Measurements from ENCODE around the gene URAD. TPM values are rescaled to one million over a fixed set of nuclear protein-coding genes. Genes with fewer than 3 reads are reported as not detected.
"Not testable (repeated sequence)": the region's sequence is repeated elsewhere in the genome, so short reads cannot be mapped to it uniquely, and the experiment has no call there.

URAD gene
- total RNA-seq, 1 donor from 2014 or later = not detected

DNA sequence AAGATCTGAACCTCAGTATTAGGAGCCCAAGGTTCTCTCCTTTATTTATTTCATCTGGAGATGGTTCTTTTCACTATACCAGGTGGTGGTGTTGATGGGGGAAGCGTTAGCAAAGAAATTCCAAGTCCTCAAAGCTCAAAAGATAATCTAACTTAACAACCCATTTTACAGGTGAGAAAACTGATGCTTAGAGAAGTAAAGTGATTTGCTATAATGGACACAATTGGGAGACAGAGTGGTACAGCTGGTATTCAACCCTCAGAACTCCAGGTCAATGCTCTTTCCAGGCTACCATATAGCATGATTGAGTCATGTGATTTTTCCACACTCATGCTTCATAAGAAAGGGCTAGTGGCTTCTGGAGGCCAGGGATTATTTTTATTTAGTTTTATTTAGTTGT lies 25.0 kb upstream of the URAD start:
- H3K36me3 Mint-ChIP-seq (ENCODE audit: low read depth) = no peaks in the 10 kb centered on the region
- no peak for DNase-seq (ENCODE audit: low spot score)
- no peaks in the 10 kb centered on the region for H3K9me3 Mint-ChIP-seq
- peaks cover 2% of the 10 kb centered on the region for H3K4me1 Mint-ChIP-seq (ENCODE audit: low read depth)
- peaks cover 8% of the 10 kb centered on the region for H3K27me3 Mint-ChIP-seq (ENCODE audit: low read depth)
- intact Hi-C loops (cut with micrococcal nuclease) = no loop called here
- H3K27ac Mint-ChIP-seq = no peak overlapping the region
- no peak overlapping the region for H3K4me3 Mint-ChIP-seq (ENCODE audit: low read depth)

DNA sequence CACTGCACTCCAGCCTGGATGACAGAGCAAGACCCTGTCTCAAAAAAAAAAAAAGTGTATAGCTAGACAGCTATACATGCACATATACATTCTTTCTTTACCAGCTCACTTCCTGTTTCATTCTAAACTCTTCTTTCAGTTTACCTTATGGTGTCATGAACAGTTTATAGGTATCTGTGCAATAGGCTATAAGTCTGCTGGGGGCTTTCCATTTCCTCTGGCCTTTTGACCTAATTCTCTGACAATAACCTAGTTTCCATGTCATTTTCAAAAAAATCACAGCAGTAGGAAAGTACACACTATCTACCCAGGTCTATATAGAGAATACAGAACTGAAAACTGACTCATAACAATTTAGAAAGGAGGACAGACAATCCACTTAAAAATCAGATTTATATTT lies 24.4 kb upstream of the URAD start:
- Mint-ChIP-seq H3K27me3 (ENCODE audit: low read depth) (peaks cover 8% of the 10 kb centered on the region), H3K36me3 (ENCODE audit: low read depth) (no peaks in the 10 kb centered on the region), H3K27ac (no peak overlapping the region), H3K4me1 (ENCODE audit: low read depth) (peaks cover 2% of the 10 kb centered on the region), H3K9me3 (no peaks in the 10 kb centered on the region), H3K4me3 (ENCODE audit: low read depth) (no peak overlapping the region)
- intact Hi-C loops (cut with micrococcal nuclease) = no loop called here
- no peak for DNase-seq (ENCODE audit: low spot score)

DNA sequence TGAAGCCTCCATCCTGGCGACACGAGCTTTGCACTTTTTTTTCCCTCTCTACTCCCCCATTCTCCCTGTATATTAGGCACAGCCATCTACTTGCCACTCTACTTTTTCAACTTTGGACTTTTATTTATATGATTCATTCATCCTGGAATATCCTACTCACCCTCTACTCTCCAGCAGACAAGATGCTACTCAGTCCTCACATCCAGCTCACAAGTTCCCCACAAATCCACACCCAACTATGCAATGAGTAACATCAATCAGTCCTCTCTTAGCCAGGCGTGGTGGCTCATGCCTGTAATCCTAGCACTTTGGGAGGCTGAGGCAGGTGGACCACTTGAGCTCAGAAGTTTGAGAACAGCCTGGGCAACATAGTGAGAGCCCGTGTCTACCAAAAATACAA lies 23.9 kb upstream of the URAD start:
- intact Hi-C loops (cut with micrococcal nuclease) = no loop called here
- Mint-ChIP-seq H3K9me3 (no peaks in the 10 kb centered on the region), H3K27me3 (ENCODE audit: low read depth) (peaks cover 8% of the 10 kb centered on the region), H3K4me3 (ENCODE audit: low read depth) (no peak overlapping the region), H3K36me3 (ENCODE audit: low read depth) (no peaks in the 10 kb centered on the region), H3K27ac (no peak overlapping the region), H3K4me1 (ENCODE audit: low read depth) (peaks cover 2% of the 10 kb centered on the region)
- DNase-seq (ENCODE audit: low spot score) = no peak

DNA sequence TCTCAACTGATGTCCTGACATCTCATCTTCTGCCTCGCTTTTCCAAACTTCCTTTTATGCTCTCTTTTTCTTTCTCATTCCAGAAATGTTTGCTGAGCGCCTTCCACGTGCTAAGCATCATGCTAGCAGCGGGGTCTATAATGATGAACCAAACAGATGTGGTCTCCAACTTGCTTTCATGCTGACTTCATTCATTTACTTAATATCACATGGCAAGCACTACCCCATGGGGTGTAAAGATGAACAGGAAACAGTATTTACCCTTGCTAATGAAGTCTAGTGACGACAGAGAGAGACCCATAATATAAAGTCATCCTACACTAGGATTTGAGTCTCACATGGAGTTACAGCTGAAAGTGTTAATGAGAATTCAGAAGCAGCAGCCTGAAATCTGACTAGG lies 21.6 kb upstream of the URAD start:
- Mint-ChIP-seq H3K4me3 (ENCODE audit: low read depth) (no peak overlapping the region), H3K4me1 (ENCODE audit: low read depth) (peaks cover 2% of the 10 kb centered on the region), H3K9me3 (no peaks in the 10 kb centered on the region), H3K27me3 (ENCODE audit: low read depth) (peaks cover 6% of the 10 kb centered on the region), H3K27ac (no peak overlapping the region), H3K36me3 (ENCODE audit: low read depth) (no peaks in the 10 kb centered on the region)
- intact Hi-C loops (cut with micrococcal nuclease) = no loop called here
- no peak for DNase-seq (ENCODE audit: low spot score)

DNA sequence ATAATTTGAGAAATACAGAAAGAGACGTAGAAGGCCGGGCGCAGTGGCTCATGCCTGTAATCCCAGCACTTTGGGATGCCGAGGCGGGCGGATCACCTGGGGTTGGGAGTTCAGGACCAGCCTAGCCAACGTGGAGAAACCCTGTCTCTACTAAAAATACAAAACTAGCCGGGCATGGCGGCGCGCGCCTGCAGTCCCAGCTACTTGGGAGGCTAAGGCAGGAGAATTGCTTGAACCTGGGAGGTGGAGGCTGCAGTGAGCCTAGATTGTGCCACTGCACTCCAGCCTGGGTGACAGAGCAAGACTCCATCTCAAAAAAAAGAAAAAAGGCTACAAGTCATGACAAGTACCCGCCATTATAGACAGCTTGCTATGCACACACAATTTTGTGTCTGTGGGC lies 16.5 kb upstream of the URAD start:
- H3K9me3 Mint-ChIP-seq; H3K27ac Mint-ChIP-seq; DNase-seq (ENCODE audit: low spot score); intact Hi-C loops (cut with micrococcal nuclease); H3K27me3 Mint-ChIP-seq (ENCODE audit: low read depth); H3K4me1 Mint-ChIP-seq (ENCODE audit: low read depth); H3K36me3 Mint-ChIP-seq (ENCODE audit: low read depth); H3K4me3 Mint-ChIP-seq (ENCODE audit: low read depth): not testable (repeated sequence)

DNA sequence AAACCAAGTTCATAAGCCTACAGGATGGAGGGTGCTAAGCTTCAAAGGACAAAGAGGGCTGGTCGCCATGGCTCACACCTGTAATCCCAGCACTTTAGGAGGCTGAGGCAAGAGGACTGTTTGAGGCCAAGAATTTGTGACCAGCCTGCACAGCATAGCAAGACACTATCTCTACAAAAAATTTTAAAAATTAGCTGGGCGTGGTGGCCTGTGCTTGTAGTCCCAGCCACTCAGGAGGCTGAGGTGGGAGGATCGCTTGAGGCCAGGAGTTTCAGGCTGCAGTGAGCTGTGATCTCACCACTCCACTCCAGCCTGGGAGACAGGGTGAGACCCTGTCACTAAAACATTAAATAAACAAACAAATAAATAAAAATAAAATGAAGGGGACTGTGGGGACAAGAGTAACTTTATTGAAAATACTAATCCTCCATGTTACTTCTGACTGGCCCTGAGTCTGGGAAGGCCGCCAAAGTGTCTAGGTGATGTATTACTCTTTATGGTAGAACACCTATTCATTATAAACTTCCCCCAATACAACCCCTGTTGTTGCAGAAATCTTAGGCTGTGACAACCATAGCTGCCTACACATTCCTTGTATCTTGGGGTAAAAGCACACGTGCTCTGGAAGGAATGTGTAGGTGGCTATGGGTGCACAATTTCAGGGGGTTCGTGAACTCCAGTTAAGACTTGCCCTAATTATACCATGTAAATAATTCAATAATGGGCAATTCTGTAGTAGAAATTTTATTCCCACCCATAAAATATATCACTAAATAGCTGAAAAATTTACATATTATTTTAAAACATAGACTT lies 14.6 kb upstream of the URAD start:
- H3K27me3 Mint-ChIP-seq (ENCODE audit: low read depth) = no peaks in the 10 kb centered on the region
- no peaks in the 10 kb centered on the region for H3K9me3 Mint-ChIP-seq
- intact Hi-C loops (cut with micrococcal nuclease) = no loop called here
- H3K4me1 Mint-ChIP-seq (ENCODE audit: low read depth) = no peaks in the 10 kb centered on the region
- DNase-seq (ENCODE audit: low spot score) = no peak
- no peak overlapping the region for H3K27ac Mint-ChIP-seq
- no peak overlapping the region for H3K4me3 Mint-ChIP-seq (ENCODE audit: low read depth)
- no peaks in the 10 kb centered on the region for H3K36me3 Mint-ChIP-seq (ENCODE audit: low read depth)

DNA sequence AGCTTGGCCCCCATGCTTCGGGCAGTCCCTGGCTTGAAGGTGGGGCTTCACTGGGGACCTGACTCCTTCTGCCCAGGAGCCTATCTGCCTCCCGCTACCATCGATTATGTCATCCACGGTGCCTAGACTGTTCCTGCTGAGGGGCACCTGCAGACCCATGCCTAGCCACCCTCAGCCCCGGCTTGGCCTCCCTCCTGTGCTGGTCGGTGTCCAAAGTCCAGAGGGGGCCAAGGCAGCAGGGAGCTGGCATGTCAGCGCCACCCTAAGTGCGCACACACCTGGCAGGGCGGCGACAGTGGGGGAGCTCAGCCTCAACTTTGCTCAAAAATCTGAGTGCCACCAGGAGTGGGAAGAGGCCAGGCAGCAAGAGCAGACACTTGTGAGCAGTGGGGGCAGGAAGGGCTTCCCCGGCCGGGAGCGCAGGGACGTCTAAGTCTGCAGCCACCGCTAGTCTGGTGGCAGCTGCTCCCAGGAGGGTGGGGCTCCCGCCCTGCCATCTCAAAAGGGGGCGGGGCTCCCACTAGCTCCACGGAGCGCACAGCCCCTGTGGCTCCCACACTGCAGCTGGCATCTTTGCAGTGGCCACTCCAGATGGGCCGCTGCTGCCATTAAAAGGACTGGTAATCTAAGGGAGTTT lies 13.5 kb upstream of the URAD start:
- Mint-ChIP-seq H3K27ac (no peak overlapping the region), H3K9me3 (no peaks in the 10 kb centered on the region), H3K4me1 (ENCODE audit: low read depth) (no peaks in the 10 kb centered on the region), H3K36me3 (ENCODE audit: low read depth) (no peaks in the 10 kb centered on the region), H3K27me3 (ENCODE audit: low read depth) (no peaks in the 10 kb centered on the region), H3K4me3 (ENCODE audit: low read depth) (no peak overlapping the region)
- intact Hi-C loops (cut with micrococcal nuclease) = no loop called here
- DNase-seq (ENCODE audit: low spot score) = no peak

DNA sequence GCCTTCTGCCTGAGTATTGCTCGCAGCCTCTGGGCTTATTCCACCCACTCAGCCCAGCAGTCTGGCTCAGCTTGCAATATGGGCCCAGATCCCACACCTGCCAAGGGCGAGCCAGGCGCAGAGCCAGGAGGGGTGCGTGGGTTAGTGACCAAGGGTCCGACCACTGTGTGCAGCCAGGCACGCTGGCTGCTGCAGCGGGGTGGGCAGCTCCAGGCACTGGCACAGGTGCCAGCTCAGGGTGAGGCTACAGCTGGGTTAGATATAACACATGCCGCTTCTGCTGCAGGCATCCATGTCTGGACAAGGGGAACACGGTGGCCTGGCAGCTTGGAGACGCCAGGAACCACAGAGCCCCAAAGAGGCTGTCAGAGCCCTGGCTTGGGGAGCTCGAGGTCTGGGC lies 12.6 kb upstream of the URAD start:
- no peaks in the 10 kb centered on the region for H3K27me3 Mint-ChIP-seq (ENCODE audit: low read depth)
- no peaks in the 10 kb centered on the region for H3K9me3 Mint-ChIP-seq
- no peaks in the 10 kb centered on the region for H3K4me1 Mint-ChIP-seq (ENCODE audit: low read depth)
- no peak overlapping the region for H3K27ac Mint-ChIP-seq
- intact Hi-C loops (cut with micrococcal nuclease) = no loop called here
- H3K4me3 Mint-ChIP-seq (ENCODE audit: low read depth) = no peak overlapping the region
- DNase-seq (ENCODE audit: low spot score) = no peak
- no peaks in the 10 kb centered on the region for H3K36me3 Mint-ChIP-seq (ENCODE audit: low read depth)

DNA sequence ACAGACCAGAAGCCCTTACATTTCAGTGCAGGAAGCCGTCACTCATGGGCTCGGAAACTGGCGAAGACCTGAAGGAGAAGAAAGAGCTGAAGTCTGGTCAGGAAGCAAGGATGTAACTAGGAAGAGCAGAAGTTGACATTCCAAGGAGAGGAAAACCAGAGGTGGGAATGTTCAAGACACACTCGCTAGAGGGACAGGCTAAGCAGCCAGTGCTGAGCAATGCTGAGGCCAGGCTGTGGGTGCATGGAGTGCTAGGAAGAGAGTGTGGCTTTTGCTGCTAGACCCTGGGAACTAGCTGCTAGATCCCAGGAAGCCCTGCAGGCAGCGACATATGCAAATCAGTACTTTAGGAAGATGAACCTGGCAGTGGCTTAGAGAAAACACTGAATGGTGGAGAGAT lies 12.1 kb upstream of the URAD start:
- Mint-ChIP-seq H3K27me3 (ENCODE audit: low read depth) (no peaks in the 10 kb centered on the region), H3K36me3 (ENCODE audit: low read depth) (no peaks in the 10 kb centered on the region), H3K4me1 (ENCODE audit: low read depth) (no peaks in the 10 kb centered on the region), H3K27ac (no peak overlapping the region), H3K9me3 (no peaks in the 10 kb centered on the region), H3K4me3 (ENCODE audit: low read depth) (no peak overlapping the region)
- DNase-seq (ENCODE audit: low spot score) = no peak
- intact Hi-C loops (cut with micrococcal nuclease) = no loop called here

DNA sequence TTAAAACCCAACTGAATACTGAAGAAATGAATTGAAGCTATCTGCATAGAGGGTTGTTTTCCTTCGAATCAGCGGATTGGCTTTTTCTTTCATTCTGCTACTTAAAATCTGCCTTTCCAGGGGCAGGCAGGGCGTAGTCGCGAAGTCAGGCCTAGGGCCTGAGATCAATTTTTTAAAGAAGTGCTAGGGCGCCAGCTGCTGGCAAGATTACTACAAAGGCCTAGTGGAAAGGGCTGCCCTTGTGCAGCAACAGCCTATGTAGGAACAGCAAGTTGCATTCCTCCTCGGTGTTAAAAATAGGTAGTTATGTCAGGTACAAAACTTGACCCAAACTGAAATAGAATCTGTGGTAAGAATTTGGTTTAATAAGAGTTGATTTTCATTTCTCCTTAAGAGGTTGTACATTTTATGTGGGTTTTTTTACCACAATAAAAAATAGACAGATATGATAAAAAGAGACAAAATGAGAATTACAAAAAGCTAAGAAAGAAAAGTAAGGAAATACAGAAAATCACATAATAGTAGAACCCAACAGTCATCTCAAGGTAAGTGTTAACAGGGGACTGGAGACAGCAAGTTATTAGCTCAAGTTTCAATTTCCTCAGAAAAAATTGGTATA lies 9.5 kb upstream of the URAD start:
- no peaks in the 10 kb centered on the region for H3K4me1 Mint-ChIP-seq (ENCODE audit: low read depth)
- H3K4me3 Mint-ChIP-seq (ENCODE audit: low read depth) = no peak overlapping the region
- H3K27ac Mint-ChIP-seq = no peak overlapping the region
- no peaks in the 10 kb centered on the region for H3K27me3 Mint-ChIP-seq (ENCODE audit: low read depth)
- H3K9me3 Mint-ChIP-seq = no peaks in the 10 kb centered on the region
- intact Hi-C loops (cut with micrococcal nuclease) = no loop called here
- DNase-seq (ENCODE audit: low spot score) = no peak
- H3K36me3 Mint-ChIP-seq (ENCODE audit: low read depth) = no peaks in the 10 kb centered on the region

DNA sequence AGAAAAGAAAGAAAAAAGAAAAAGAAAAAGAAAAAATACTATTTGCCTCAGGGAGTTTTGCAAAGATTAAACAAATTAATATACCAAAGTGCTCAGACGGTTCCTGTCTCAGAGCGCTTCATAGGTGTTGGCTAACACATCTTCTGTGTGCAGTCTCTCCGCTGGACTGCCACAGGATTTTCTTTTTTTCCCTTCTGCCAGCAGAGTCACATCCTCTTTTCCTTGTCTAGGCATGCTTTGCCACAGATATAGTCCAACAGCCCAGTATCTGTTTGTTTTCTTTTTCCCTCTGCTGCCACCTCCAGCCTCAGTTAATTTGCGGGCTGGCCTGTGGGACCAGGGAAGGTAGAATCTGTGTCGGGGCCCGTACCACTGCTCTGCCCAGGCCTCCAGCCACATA lies 3.4 kb upstream of the URAD start:
- intact Hi-C loops (cut with micrococcal nuclease) = no loop called here
- Mint-ChIP-seq H3K36me3 (ENCODE audit: low read depth) (no peaks in the 10 kb centered on the region), H3K27me3 (ENCODE audit: low read depth) (peaks cover 2% of the 10 kb centered on the region), H3K9me3 (no peaks in the 10 kb centered on the region), H3K4me3 (ENCODE audit: low read depth) (no peak overlapping the region), H3K27ac (no peak overlapping the region), H3K4me1 (ENCODE audit: low read depth) (no peaks in the 10 kb centered on the region)
- no peak for DNase-seq (ENCODE audit: low spot score)

DNA sequence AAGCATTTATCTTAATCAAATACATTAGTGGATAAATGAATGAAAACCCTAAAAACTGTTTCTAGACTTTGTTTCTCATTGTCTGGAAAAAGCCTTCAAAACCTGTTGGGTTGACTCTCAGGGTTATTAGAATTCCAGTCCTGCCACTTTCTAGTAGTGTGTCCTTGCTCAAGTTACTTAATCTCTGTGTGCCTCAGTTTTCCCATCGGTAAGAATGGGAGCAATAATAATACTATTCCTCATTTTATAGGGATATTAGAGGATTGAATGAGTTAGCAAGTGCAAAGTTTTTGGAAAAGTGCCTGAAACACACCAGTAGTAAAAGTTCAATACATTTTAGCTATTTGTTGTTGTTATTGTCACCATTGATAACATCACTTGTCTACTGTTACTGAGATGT lies 2.9 kb downstream of the URAD start:
- Mint-ChIP-seq H3K27me3 (ENCODE audit: low read depth) (peaks cover 33% of the 10 kb centered on the region), H3K27ac (no peak overlapping the region)
- intact Hi-C loops (cut with micrococcal nuclease) = loop anchor here (2.0 kb wide), 1 partner anchor 623 kb away; no protein-coding TSS in a partner anchor

DNA sequence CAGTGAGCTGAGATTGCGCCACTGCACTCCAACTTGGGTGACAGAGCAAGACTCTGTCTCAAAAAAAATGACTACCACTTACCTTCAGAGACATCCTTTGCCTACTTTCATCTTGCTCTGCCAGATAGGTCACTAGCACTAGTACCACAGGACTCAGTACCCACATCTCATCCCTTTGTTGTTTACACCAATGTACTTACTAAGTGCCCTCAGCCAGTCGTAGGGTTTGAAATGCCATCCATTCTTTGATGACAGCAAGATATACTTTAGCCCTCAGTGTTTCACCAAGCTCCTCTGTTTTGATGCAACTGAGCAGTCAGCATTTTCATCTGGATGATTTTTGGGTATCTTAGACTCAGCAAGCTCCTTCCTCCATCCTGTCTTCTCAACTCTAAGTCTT lies 6.1 kb downstream of the URAD start:
- no peak for DNase-seq (ENCODE audit: low spot score)
- H3K36me3 Mint-ChIP-seq (ENCODE audit: low read depth) = no peaks in the 10 kb centered on the region
- H3K9me3 Mint-ChIP-seq = no peaks in the 10 kb centered on the region
- no peak overlapping the region for H3K27ac Mint-ChIP-seq
- peaks cover 54% of the 10 kb centered on the region for H3K27me3 Mint-ChIP-seq (ENCODE audit: low read depth)
- H3K4me1 Mint-ChIP-seq (ENCODE audit: low read depth) = peaks cover 2% of the 10 kb centered on the region
- intact Hi-C loops (cut with micrococcal nuclease) = loop anchor here (5.0 kb wide), 1 partner anchor 605 kb away; no protein-coding TSS in a partner anchor
- H3K4me3 Mint-ChIP-seq (ENCODE audit: low read depth) = no peak overlapping the region

More for the DNA sequence above, 2.9 kb downstream of the URAD start:
- Mint-ChIP-seq H3K9me3 (no peaks in the 10 kb centered on the region), H3K4me1 (ENCODE audit: low read depth) (no peaks in the 10 kb centered on the region), H3K4me3 (ENCODE audit: low read depth) (no peak overlapping the region), H3K36me3 (ENCODE audit: low read depth) (no peaks in the 10 kb centered on the region)
- no peak for DNase-seq (ENCODE audit: low spot score)
